ENCODE data around the gene TASP1. TPM values are rescaled to one million over a fixed set of nuclear protein-coding genes. Genes with fewer than 3 reads are reported as not detected.

TASP1 gene
- total and polyA plus RNA-seq, 2 donors = 11.0 to 22.4 TPM

- Histone ChIP-seq H3K27ac (ENCODE audit: low read depth) (no peak overlapping the region), H3K4me3 (ENCODE audit: low read depth, low read length) (no peak overlapping the region), H3K4me1 (ENCODE audit: insufficient read depth) (no peaks in the 10 kb centered on the region), H3K36me3 (ENCODE audit: insufficient read depth) (no peaks in the 10 kb centered on the region)
- WGBS = 96% methylated on average over 1 of the region's 1 CpG
- DNase-seq (ENCODE audit: extremely low spot score) = no peak
Measured at GRCh38 chr20:13422637-13423036, 216.1 kb downstream of the TASP1 start.

- 86% methylated on average over 2 of the region's 2 CpGs for WGBS
- Histone ChIP-seq H3K36me3 (ENCODE audit: insufficient read depth) (no peaks in the 10 kb centered on the region), H3K27ac (ENCODE audit: low read depth) (no peak overlapping the region), H3K4me1 (ENCODE audit: insufficient read depth) (no peaks in the 10 kb centered on the region), H3K4me3 (ENCODE audit: low read depth, low read length) (no peak overlapping the region)
- DNase-seq (ENCODE audit: extremely low spot score) = no peak
Measured at GRCh38 chr20:13420625-13421024, 218.1 kb downstream of the TASP1 start.

GRCh38 chr20:13419477-13419876 lies 219.3 kb downstream of the TASP1 start:
- WGBS = 75% methylated on average over 3 of the region's 3 CpGs
- Histone ChIP-seq H3K27ac (ENCODE audit: low read depth) (no peak overlapping the region), H3K4me3 (ENCODE audit: low read depth, low read length) (no peak overlapping the region), H3K4me1 (ENCODE audit: insufficient read depth) (no peaks in the 10 kb centered on the region), H3K36me3 (ENCODE audit: insufficient read depth) (no peaks in the 10 kb centered on the region)
- DNase-seq (ENCODE audit: extremely low spot score) = no peak

GRCh38 chr20:13418263-13419229 lies 220.2 kb downstream of the TASP1 start:
- H3K36me3 ChIP-seq (ENCODE audit: insufficient read depth) = no peaks in the 10 kb centered on the region
- no peak overlapping the region for H3K27ac ChIP-seq (ENCODE audit: low read depth)
- no peak for DNase-seq (ENCODE audit: extremely low spot score)
- H3K4me3 ChIP-seq (ENCODE audit: low read depth, low read length) = no peak overlapping the region
- H3K4me1 ChIP-seq (ENCODE audit: insufficient read depth) = no peaks in the 10 kb centered on the region

- Histone ChIP-seq H3K27ac (ENCODE audit: low read depth) (no peak overlapping the region), H3K4me1 (ENCODE audit: insufficient read depth) (no peaks in the 10 kb centered on the region), H3K36me3 (ENCODE audit: insufficient read depth) (no peaks in the 10 kb centered on the region), H3K4me3 (ENCODE audit: low read depth, low read length) (no peak overlapping the region)
- 57% methylated on average over 3 of the region's 3 CpGs for WGBS
- DNase-seq (ENCODE audit: extremely low spot score) = no peak
Measured at GRCh38 chr20:13416531-13416930, 222.2 kb downstream of the TASP1 start.

- no peak overlapping the region for H3K27ac ChIP-seq (ENCODE audit: low read depth)
- WGBS = 62% methylated on average over 3 of the region's 3 CpGs
Measured at GRCh38 chr20:13412806-13413445, 225.8 kb downstream of the TASP1 start.

GRCh38 chr20:13404293-13404692 lies 234.4 kb downstream of the TASP1 start:
- H3K27ac ChIP-seq (ENCODE audit: low read depth) = no peak overlapping the region
- no peak overlapping the region for H3K4me3 ChIP-seq (ENCODE audit: low read depth, low read length)
- WGBS = 85% methylated on average over 4 of the region's 4 CpGs
- no peaks in the 10 kb centered on the region for H3K36me3 ChIP-seq (ENCODE audit: insufficient read depth)
- DNase-seq (ENCODE audit: extremely low spot score) = no peak
- H3K4me1 ChIP-seq (ENCODE audit: insufficient read depth) = no peaks in the 10 kb centered on the region

More at GRCh38 chr20:13412806-13413445, 225.8 kb downstream of the TASP1 start:
- no peaks in the 10 kb centered on the region for H3K4me1 ChIP-seq (ENCODE audit: insufficient read depth)
- H3K4me3 ChIP-seq (ENCODE audit: low read depth, low read length) = no peak overlapping the region
- DNase-seq (ENCODE audit: extremely low spot score) = no peak
- no peaks in the 10 kb centered on the region for H3K36me3 ChIP-seq (ENCODE audit: insufficient read depth)

- DNase-seq (ENCODE audit: extremely low spot score) = no peak
- 76% methylated on average over 2 of the region's 2 CpGs for WGBS
- H3K36me3 ChIP-seq (ENCODE audit: insufficient read depth) = no peaks in the 10 kb centered on the region
Measured at GRCh38 chr20:13403453-13403852, 235.3 kb downstream of the TASP1 start.

GRCh38 chr20:13402986-13403385 lies 235.7 kb downstream of the TASP1 start:
- over 99% methylated on average over 2 of the region's 2 CpGs for WGBS
- Histone ChIP-seq H3K4me3 (ENCODE audit: low read depth, low read length) (no peak overlapping the region), H3K27ac (ENCODE audit: low read depth) (no peak overlapping the region), H3K36me3 (ENCODE audit: insufficient read depth) (no peaks in the 10 kb centered on the region), H3K4me1 (ENCODE audit: insufficient read depth) (no peaks in the 10 kb centered on the region)
- no peak for DNase-seq (ENCODE audit: extremely low spot score)

More at GRCh38 chr20:13403453-13403852, 235.3 kb downstream of the TASP1 start:
- Histone ChIP-seq H3K4me3 (ENCODE audit: low read depth, low read length) (no peak overlapping the region), H3K4me1 (ENCODE audit: insufficient read depth) (no peaks in the 10 kb centered on the region), H3K27ac (ENCODE audit: low read depth) (no peak overlapping the region)

GRCh38 chr20:13402171-13402760 lies 236.5 kb downstream of the TASP1 start:
- H3K36me3 ChIP-seq (ENCODE audit: insufficient read depth) = no peaks in the 10 kb centered on the region
- H3K27ac ChIP-seq (ENCODE audit: low read depth) = no peak overlapping the region
- DNase-seq (ENCODE audit: extremely low spot score) = no peak
- WGBS = 71% methylated on average over 5 of the region's 5 CpGs
- H3K4me3 ChIP-seq (ENCODE audit: low read depth, low read length) = no peak overlapping the region
- no peaks in the 10 kb centered on the region for H3K4me1 ChIP-seq (ENCODE audit: insufficient read depth)

- 99% methylated on average over 1 of the region's 1 CpG for WGBS
Measured at GRCh38 chr20:13401596-13401995, 237.1 kb downstream of the TASP1 start.

GRCh38 chr20:13400453-13400852 lies 238.3 kb downstream of the TASP1 start:
- 61% methylated on average over 2 of the region's 2 CpGs for WGBS

More at GRCh38 chr20:13401596-13401995, 237.1 kb downstream of the TASP1 start:
- Histone ChIP-seq H3K4me3 (ENCODE audit: low read depth, low read length) (no peak overlapping the region), H3K27ac (ENCODE audit: low read depth) (no peak overlapping the region), H3K4me1 (ENCODE audit: insufficient read depth) (no peaks in the 10 kb centered on the region), H3K36me3 (ENCODE audit: insufficient read depth) (no peaks in the 10 kb centered on the region)
- no peak for DNase-seq (ENCODE audit: extremely low spot score)

GRCh38 chr20:13397300-13397724 lies 241.4 kb downstream of the TASP1 start:
- no peak overlapping the region for H3K27ac ChIP-seq (ENCODE audit: low read depth)
- H3K4me1 ChIP-seq (ENCODE audit: insufficient read depth) = no peaks in the 10 kb centered on the region
- no peak overlapping the region for H3K4me3 ChIP-seq (ENCODE audit: low read depth, low read length)
- 54% methylated on average over 1 of the region's 1 CpG for WGBS
- DNase-seq (ENCODE audit: extremely low spot score) = no peak
- H3K36me3 ChIP-seq (ENCODE audit: insufficient read depth) = no peaks in the 10 kb centered on the region

More at GRCh38 chr20:13400453-13400852, 238.3 kb downstream of the TASP1 start:
- H3K27ac ChIP-seq (ENCODE audit: low read depth) = no peak overlapping the region
- no peak overlapping the region for H3K4me3 ChIP-seq (ENCODE audit: low read depth, low read length)
- DNase-seq (ENCODE audit: extremely low spot score) = no peak
- H3K4me1 ChIP-seq (ENCODE audit: insufficient read depth) = no peaks in the 10 kb centered on the region
- no peaks in the 10 kb centered on the region for H3K36me3 ChIP-seq (ENCODE audit: insufficient read depth)
